M059J (cell line): ENCODE measurements around the gene TOP3A. TPM values are rescaled to one million over a fixed set of nuclear protein-coding genes. Genes with fewer than 3 reads are reported as not detected.

ENCODE experiments used
- DNase-seq: peaks from one replicate; pipeline ENCODE4 v3.0.0-alpha.2; 2012; ENCODE audit warnings: low read depth
- total RNA-seq: library from RNA; depleted of rRNA; stranded (reverse); fragments of >200 nt; shearing (Covaris generic); gene quantifications from 2 replicates; pipeline ENCODE4 v1.2.3, GENCODE V29; 2014; rRNA removed

Gene TOP3A
- total RNA-seq, 1 experiment from 2014 or later, result 49.2 TPM

GRCh38 chr17:18233803-18234518 is 80.8 kb downstream of the TOP3A start:
- no peak for DNase-seq

GRCh38 chr17:18231164-18231563 is 83.6 kb downstream of the TOP3A start:
- no peak for DNase-seq

DNA sequence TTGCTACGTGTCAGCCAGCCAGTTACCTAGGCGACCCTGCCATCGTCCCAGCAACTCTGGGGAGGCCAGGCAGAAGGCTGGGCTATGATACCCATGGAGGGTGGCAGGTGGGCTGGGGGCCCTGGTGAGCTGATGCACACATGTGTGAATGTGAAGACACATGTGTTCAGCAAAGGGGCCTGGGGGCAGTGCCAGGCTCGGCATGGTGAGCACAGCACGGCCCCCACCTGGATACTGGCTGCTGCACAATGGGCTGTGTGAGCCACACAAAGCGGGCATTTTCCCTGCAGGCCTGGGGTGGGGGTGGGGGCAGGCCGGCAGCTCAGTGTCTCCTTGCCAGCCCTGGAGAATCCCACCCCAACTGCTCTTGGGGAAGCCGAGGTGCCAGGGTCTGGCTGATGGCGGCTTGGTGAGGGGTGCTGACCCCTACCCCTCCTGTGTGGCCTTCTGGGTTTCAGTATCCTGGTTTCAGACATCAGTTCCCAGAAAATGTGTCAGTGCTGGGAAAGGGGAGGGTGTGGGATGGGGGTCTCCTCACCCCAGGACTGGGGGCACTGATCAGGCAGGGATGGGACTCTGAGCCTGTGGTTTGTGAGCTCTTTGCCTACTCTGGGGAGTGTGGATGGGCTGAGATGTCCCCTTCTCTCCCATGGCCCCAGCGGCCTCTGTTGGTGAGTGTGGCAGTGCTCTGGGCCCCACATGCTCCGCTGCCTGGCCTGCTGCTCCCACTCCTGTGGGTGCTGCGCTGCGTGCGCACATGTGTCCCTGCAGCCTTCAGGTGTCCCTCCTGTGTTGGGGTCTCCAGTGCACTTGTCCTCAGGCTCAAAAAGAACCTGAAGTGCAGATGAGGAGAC is 84.3 kb downstream of the TOP3A start:
- no peak for DNase-seq

- no peak for DNase-seq
Measured at GRCh38 chr17:18229771-18230170, 85.0 kb downstream of the TOP3A start.

DNA sequence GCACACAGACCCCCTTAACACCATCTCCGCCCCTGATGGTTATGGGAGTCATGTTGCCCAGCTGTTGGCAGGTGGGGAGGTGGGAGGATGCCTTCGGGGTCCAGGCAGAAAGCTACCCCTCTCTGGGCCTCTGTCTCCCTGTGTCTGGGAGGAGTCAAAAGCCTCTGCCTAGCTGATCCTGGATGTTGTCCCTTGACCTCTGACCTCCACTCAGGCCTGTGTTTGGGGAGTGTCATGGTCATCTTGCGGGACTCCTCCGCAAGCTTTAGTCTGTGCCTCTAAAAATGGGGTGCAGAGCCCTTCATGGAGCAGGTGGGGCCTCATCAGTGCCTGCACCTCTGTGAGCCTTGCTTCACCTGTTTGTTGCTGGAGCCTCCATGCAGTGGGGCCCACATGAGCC is 85.5 kb downstream of the TOP3A start:
- DNase-seq, result no peak

DNA sequence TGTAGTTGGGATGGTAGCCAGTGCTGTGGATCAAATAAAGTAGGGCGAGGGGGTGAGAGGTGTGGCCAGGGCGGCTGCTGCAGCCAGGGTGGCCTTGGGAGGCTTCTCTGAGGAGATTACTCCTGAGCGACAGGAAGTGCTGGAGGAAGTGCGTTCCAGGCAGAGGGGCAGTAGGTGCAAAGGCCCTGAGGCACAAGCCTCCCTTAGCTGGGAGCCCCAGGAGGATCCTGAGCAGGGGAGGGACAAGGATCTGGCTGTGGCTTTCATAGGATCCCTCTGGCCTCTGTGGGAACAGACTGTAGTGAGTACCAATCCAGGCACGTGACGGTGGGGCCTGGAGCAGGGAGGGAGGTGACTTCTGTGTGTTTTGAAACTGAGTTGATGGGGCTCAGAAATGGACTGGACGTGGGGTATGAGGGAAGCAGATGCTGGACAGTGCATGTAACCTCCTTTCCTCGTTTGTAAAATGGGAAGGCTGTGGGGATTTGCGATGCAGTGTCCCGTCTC is 86.6 kb downstream of the TOP3A start:
- no peak for DNase-seq

DNA sequence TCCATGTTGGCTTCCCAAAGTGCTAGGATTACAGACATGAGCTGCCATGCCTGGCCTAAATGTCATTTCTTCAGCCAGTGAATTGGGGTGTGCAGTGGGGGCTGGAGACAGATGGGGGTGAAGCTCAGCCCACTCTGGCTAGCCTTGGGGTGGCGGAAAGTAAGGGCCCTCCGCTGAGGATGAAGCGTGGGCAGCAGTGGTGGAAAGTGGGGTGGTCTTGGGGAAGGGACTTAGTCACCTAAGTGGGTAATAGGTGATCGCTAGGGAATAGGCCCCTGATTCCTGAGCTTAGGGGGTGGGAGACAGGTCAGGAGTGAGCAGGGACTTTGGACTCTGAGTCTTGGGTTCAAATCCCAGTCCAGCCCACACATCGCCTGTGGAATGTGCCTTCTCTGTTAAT is 87.2 kb downstream of the TOP3A start:
- no peak for DNase-seq

DNA sequence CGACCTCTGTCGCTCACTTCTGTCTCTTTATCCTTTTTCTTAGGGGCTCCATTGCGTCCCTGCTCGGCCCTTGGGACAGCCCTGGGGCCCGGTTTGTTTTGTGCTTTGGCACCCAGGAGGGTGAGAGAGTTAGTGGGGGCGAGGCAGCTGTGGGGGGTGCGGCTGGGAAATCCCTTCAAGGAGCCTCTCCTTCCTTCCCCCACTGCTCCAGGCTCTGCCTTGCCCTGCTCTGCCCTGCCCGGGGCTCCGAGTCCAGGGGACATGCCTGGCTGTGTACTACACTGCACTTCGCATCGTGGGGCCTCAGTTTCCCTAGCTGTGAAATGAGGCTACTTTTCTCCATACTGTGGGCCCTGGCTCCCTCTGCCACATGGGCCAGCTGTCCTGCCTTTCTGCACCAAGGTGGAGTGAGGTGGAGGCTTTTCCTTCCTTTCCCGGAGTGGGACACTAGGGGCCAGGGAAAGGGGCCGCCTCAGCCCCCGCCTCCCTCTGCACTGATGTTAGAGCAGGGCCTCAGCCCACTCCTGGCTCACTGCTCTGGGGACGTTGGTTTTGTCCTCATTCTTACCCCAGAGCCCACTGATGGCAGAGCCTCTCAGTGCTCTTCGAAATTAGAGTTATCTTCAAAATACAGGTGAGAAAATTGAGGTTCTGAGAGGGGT is 88.4 kb downstream of the TOP3A start:
- DNase-seq, result no peak

- DNase-seq, result no peak
Measured at GRCh38 chr17:18225642-18226283, 89.0 kb downstream of the TOP3A start.

- peak; percentile 92 for DNase-seq
Measured at GRCh38 chr17:18225121-18225641, 89.6 kb downstream of the TOP3A start, which contains the start of gene LLGL1. LLGL1 (plus strand) TSS chr17:18225635; CDS start chr17:18225683, 48 bp downstream.

DNA sequence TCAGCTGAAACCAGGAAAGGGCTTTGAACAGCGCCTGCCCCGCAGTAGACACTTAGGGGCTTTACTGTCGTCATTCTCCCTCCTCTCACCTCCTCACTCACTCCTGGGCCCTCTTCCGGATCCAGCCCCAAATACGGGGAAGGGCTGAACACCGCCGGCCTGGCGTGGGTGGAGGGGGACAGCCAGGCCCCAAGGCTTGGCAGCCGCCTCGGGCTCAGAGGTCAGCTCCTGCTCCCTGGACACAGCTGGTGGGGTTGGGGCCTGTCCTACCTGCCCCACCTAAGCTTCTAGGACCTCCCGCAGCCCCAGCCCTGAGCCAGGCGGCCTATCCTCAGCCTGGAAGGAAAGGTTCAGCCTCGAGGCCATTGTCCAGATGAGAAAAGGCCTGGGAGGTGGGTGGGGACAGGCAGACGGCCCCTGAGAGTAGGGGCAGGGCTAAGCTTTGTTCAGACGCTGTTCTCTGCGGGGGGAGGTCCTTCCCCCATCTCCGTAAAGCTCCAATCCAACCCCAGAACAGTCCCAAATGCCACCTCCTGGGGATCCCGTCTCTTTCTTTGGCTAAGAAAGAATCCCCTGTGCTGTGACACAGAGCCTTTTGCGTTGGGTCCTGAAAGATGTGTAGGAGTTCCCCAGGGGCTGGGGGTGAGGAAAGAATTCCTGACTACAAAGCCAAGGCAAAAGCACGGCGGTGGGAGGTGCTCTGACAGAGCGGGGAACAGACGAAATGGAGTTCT is 90.2 kb downstream of the TOP3A start:
- no peak for DNase-seq

- no peak for DNase-seq
Measured at GRCh38 chr17:18224053-18224386, 90.8 kb downstream of the TOP3A start.

Other genes with a start within 250 kb of the TOP3A start
- gene DRG2, start 227.0 kb downstream of the TOP3A start, total RNA-seq, result 40.6 and 41.3 TPM in 2 replicates
- not detected in 2 replicates for gene MYO15A, start 206.2 kb downstream of the TOP3A start, total RNA-seq
- 94.3 and 141 TPM in 2 replicates for gene ALKBH5, start 131.2 kb downstream of the TOP3A start, total RNA-seq
- 24.3 and 38.0 TPM in 2 replicates for gene LLGL1, start 89.4 kb downstream of the TOP3A start, total RNA-seq
- 180 and 214 TPM in 2 replicates for gene FLII, start 56.3 kb downstream of the TOP3A start, total RNA-seq
- gene MIEF2, start 54.3 kb downstream of the TOP3A start, total RNA-seq, result 13.3 and 26.4 TPM in 2 replicates
- 9.8 and 14.7 TPM in 2 replicates for gene SMCR8, start 299 bp upstream of the TOP3A start, total RNA-seq
- 43.2 and 50.8 TPM in 2 replicates for gene SHMT1, start 48.6 kb upstream of the TOP3A start, total RNA-seq
- gene EVPLL, start 62.8 kb upstream of the TOP3A start, total RNA-seq, result not detected in 2 replicates
- 0.07 TPM in 1 of 2 replicates, not detected in the other for gene LGALS9C, start 161.8 kb upstream of the TOP3A start, total RNA-seq